Measurements from ENCODE around the gene ADSS1.

Gene ADSS1

DNA sequence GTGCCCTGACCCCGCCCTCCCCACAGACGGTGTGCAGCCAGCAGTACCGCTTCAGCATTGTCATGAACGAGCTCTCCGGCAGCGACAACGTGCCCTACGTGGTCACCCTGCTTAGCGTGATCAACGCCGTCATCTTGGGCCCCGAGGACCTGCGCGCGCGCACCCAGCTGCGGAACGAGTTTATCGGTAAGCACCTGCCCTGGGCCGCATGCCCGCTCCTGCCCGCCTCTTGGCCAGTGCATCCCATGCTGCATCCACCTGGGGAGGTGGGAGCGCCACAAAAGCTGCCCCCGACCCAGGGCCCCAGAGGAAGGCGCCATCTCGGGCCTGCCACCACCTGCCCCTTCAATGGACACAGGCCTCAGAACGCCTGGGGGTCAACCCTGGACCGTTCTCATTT, 20.8 kb upstream of the ADSS1 start:
- Histone ChIP-seq H2BK5ac (ENCODE audit: low read depth, low read length, poor library complexity, severe bottlenecking) (no peak overlapping the region), H2BK120ac (ENCODE audit: low read depth, low read length) (no peak overlapping the region), H2AK5ac (ENCODE audit: low read length, severe bottlenecking) (no peak overlapping the region), H2BK15ac (ENCODE audit: low read depth, poor library complexity, severe bottlenecking) (no peak overlapping the region), H3K27ac (ENCODE audit: low read length, poor library complexity, severe bottlenecking) (no peak overlapping the region), H3K9me3 (ENCODE audit: control insufficient read depth, low read length) (no peaks in the 10 kb centered on the region), H3K36me3 (ENCODE audit: control insufficient read depth in 1 of 2, insufficient read depth in 2 of 2, low read depth in 1 of 2, low read length in 2 of 2) (peaks cover 55 to 85% of the 10 kb centered on the region in 2 experiments), H3K79me1 (replicated peaks; ENCODE audit: low read length, poor library complexity, severe bottlenecking) (peaks cover 38% of the 10 kb centered on the region), H3K4me1 (ENCODE audit: control insufficient read depth, insufficient read depth, low read depth, low read length) (peaks cover 62% of the 10 kb centered on the region), H3K14ac (ENCODE audit: low read length in 2 of 2) (no peak overlapping the region), H3K4ac (ENCODE audit: low read depth in 1 of 2, low read length in 2 of 2) (no peak overlapping the region), H2BK12ac (ENCODE audit: low read length in 2 of 2) (no peak overlapping the region), H3K23ac (ENCODE audit: low read length in 2 of 2) (no peak overlapping the region), H3K27me3 (ENCODE audit: control insufficient read depth in 1 of 2, insufficient read depth in 1 of 2, low read length in 2 of 2) (no peaks in the 10 kb centered on the region), H3K4me3 (ENCODE audit: insufficient read depth in 1 of 2, low read depth in 1 of 2, low read length in 2 of 2) (no peak overlapping the region), H4K8ac (ENCODE audit: low read length) (no peak overlapping the region), H4K91ac (ENCODE audit: low read length) (no peak overlapping the region), H3K4me2 (ENCODE audit: low read length, poor library complexity, severe bottlenecking) (no peak overlapping the region), H2AFZ (ENCODE audit: low read depth, low read length) (no peak overlapping the region), H3K9ac (ENCODE audit: low read length) (no peak overlapping the region), H3K18ac (ENCODE audit: low read depth in 1 of 2, low read length in 2 of 2) (no peak overlapping the region)
- 98% methylated on average over 28 of the region's 28 CpGs for whole genome bisulfite sequencing
- DNase-seq: no peak

DNA sequence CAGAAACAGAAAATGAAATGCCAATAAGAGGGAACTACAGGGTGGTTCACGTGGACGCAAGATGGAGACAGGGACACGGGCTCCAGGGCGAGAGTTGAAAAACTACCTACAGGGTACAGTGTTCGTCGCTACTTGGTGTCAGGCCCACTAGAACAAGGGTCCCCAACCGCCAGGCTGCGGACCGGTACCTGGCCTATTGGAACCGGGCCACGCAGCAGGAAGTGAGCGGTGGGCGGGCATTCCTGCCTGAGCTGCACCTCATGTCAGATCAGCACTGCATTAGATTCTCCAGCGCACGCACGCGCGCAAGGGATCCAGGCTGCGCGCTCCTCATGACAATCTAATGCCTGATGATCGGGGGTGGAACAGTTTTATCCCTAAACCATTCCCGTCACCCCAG, 19.8 kb upstream of the ADSS1 start:
- Histone ChIP-seq H3K18ac (ENCODE audit: low read depth in 1 of 2, low read length in 2 of 2) (no peak overlapping the region), H3K36me3 (ENCODE audit: control insufficient read depth in 1 of 2, insufficient read depth in 2 of 2, low read depth in 1 of 2, low read length in 2 of 2) (peaks cover 55 to 81% of the 10 kb centered on the region in 2 experiments), H4K91ac (ENCODE audit: low read length) (no peak overlapping the region), H3K4ac (ENCODE audit: low read depth in 1 of 2, low read length in 2 of 2) (no peak overlapping the region), H3K23ac (ENCODE audit: low read length in 2 of 2) (no peak overlapping the region), H3K4me3 (ENCODE audit: insufficient read depth in 1 of 2, low read depth in 1 of 2, low read length in 2 of 2) (no peak overlapping the region), H3K79me1 (replicated peaks; ENCODE audit: low read length, poor library complexity, severe bottlenecking) (peaks cover 34% of the 10 kb centered on the region), H3K27ac (ENCODE audit: low read length, poor library complexity, severe bottlenecking) (no peak overlapping the region), H4K8ac (ENCODE audit: low read length) (no peak overlapping the region), H2AFZ (ENCODE audit: low read depth, low read length) (no peak overlapping the region), H2BK12ac (ENCODE audit: low read length in 2 of 2) (no peak overlapping the region), H3K27me3 (ENCODE audit: control insufficient read depth in 1 of 2, insufficient read depth in 1 of 2, low read length in 2 of 2) (no peaks in the 10 kb centered on the region), H2BK15ac (ENCODE audit: low read depth, poor library complexity, severe bottlenecking) (no peak overlapping the region), H2BK5ac (ENCODE audit: low read depth, low read length, poor library complexity, severe bottlenecking) (no peak overlapping the region), H3K9ac (ENCODE audit: low read length) (no peak overlapping the region), H3K9me3 (ENCODE audit: control insufficient read depth, low read length) (no peaks in the 10 kb centered on the region), H3K4me1 (ENCODE audit: control insufficient read depth, insufficient read depth, low read depth, low read length) (peaks cover 62% of the 10 kb centered on the region), H2BK120ac (ENCODE audit: low read depth, low read length) (no peak overlapping the region), H3K14ac (ENCODE audit: low read length in 2 of 2) (no peak overlapping the region), H3K4me2 (ENCODE audit: low read length, poor library complexity, severe bottlenecking) (no peak overlapping the region), H2AK5ac (ENCODE audit: low read length, severe bottlenecking) (no peak overlapping the region)
- DNase-seq: no peak
- over 99% methylated on average over 22 of the region's 22 CpGs for WGBS

DNA sequence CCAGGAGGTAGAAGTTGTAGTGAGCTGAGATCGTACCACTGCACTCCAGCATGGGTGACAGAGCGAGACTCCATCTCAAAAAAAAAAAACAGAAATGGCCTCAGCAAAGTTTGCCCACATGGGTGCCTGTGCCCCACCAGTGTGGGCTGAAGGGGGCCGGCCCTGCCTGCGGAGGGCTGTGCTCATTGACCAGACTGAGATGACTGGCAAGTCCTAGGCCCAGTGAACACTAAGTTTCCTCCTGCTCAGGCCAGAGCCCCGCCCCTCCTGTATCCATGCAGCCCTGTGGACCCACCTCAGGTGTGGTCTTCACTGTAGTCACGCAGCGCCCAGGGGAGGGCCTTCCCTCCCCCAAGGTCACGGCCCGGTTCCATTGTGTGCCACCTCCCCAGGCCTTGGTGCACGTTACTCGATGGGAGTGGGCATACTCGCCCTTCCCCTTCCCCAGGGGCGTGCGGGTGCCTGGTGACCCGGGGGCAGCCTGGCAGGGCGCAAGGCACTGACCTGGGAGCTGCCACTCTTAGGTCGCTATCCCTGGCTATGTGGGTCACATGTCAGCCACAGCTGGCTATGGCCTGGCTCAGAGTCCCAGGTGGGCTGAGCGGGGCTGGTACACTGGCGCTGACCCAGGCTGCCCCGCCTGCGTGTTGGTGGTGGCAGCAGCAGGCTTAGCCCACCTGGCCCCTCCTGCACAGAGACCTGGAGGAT, 18.5 kb upstream of the ADSS1 start:
- H3K4me3 ChIP-seq (ENCODE audit: insufficient read depth in 1 of 2, low read depth in 1 of 2, low read length in 2 of 2): no peak overlapping the region
- no peak overlapping the region for H3K4me2 ChIP-seq (ENCODE audit: low read length, poor library complexity, severe bottlenecking)
- no peak overlapping the region for H3K18ac ChIP-seq (ENCODE audit: low read depth in 1 of 2, low read length in 2 of 2)
- H3K27ac ChIP-seq (ENCODE audit: low read length, poor library complexity, severe bottlenecking): no peak overlapping the region
- H4K91ac ChIP-seq (ENCODE audit: low read length): no peak overlapping the region
- H2AFZ ChIP-seq (ENCODE audit: low read depth, low read length): no peak overlapping the region
- no peaks in the 10 kb centered on the region for H3K9me3 ChIP-seq (ENCODE audit: control insufficient read depth, low read length)
- H3K9ac ChIP-seq (ENCODE audit: low read length): no peak overlapping the region
- H3K36me3 ChIP-seq (ENCODE audit: control insufficient read depth in 1 of 2, insufficient read depth in 2 of 2, low read depth in 1 of 2, low read length in 2 of 2): peaks cover 65 to 84% of the 10 kb centered on the region in 2 experiments
- peaks cover 30% of the 10 kb centered on the region for H3K79me1 ChIP-seq (replicated peaks; ENCODE audit: low read length, poor library complexity, severe bottlenecking)
- no peaks in the 10 kb centered on the region for H3K27me3 ChIP-seq (ENCODE audit: control insufficient read depth in 1 of 2, insufficient read depth in 1 of 2, low read length in 2 of 2)
- H4K8ac ChIP-seq (ENCODE audit: low read length): no peak overlapping the region
- no peak overlapping the region for H2AK5ac ChIP-seq (ENCODE audit: low read length, severe bottlenecking)
- no peak overlapping the region for H2BK5ac ChIP-seq (ENCODE audit: low read depth, low read length, poor library complexity, severe bottlenecking)
- no peak overlapping the region for H2BK15ac ChIP-seq (ENCODE audit: low read depth, poor library complexity, severe bottlenecking)
- WGBS: 97% methylated on average over 21 of the region's 21 CpGs
- DNase-seq: no peak
- no peak overlapping the region for H2BK12ac ChIP-seq (ENCODE audit: low read length in 2 of 2)
- peaks cover 53% of the 10 kb centered on the region for H3K4me1 ChIP-seq (ENCODE audit: control insufficient read depth, insufficient read depth, low read depth, low read length)
- no peak overlapping the region for H2BK120ac ChIP-seq (ENCODE audit: low read depth, low read length)
- H3K23ac ChIP-seq (ENCODE audit: low read length in 2 of 2): no peak overlapping the region
- H3K4ac ChIP-seq (ENCODE audit: low read depth in 1 of 2, low read length in 2 of 2): no peak overlapping the region
- H3K14ac ChIP-seq (ENCODE audit: low read length in 2 of 2): no peak overlapping the region

DNA sequence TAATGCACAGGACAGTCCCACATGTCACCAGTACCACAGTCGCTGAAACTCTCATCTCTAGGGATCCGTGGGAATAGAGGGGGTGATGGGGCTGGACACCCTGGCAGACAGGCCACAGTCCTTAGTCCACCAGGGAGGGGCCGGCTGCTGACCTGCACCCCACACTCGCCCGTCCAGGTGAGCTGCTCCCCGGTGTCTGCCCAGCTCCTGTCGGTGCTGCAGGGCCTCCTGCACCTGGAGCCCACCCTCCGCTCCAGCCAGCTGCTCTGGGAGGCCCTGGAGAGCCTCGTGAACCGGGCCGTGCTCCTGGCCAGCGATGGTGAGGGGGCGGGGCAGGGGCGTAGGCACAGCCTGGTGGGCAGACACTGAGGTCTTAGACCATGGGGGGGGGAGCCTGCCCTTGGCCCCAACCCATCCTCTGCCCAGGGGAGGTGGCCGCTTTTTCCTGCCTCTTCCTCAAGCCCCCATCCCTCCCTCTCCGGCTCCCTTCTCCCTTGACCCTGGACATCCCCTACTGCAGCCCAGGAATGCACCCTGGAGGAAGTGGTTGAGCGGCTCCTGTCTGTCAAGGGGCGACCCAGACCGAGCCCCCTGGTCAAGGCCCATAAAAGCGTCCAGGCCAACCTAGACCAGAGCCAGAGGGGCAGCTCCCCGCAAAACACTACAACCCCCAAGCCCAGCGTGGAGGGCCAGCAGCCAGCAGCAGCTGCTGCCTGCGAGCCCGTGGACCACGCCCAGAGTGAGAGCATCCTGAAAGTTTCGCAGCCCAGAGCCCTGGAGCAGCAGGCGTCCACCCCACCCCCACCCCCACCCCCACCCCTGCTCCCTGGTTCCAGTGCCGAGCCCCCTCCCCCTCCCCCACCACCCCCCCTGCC, 17.1 kb upstream of the ADSS1 start:
- no peak overlapping the region for H3K9ac ChIP-seq (ENCODE audit: low read length)
- H2BK15ac ChIP-seq (ENCODE audit: low read depth, poor library complexity, severe bottlenecking): no peak overlapping the region
- H3K14ac ChIP-seq (ENCODE audit: low read length in 2 of 2): no peak overlapping the region
- no peak overlapping the region for H3K23ac ChIP-seq (ENCODE audit: low read length in 2 of 2)
- H2AK5ac ChIP-seq (ENCODE audit: low read length, severe bottlenecking): no peak overlapping the region
- H2BK12ac ChIP-seq (ENCODE audit: low read length in 2 of 2): no peak overlapping the region
- no peak overlapping the region for H2BK5ac ChIP-seq (ENCODE audit: low read depth, low read length, poor library complexity, severe bottlenecking)
- no peak overlapping the region for H2BK120ac ChIP-seq (ENCODE audit: low read depth, low read length)
- WGBS: 75% methylated on average over 22 of the region's 28 CpGs
- peaks cover 72 to 87% of the 10 kb centered on the region in 2 experiments for H3K36me3 ChIP-seq (ENCODE audit: control insufficient read depth in 1 of 2, insufficient read depth in 2 of 2, low read depth in 1 of 2, low read length in 2 of 2)
- H3K4me2 ChIP-seq (ENCODE audit: low read length, poor library complexity, severe bottlenecking): no peak overlapping the region
- H4K8ac ChIP-seq (ENCODE audit: low read length): no peak overlapping the region
- no peak overlapping the region for H3K4me3 ChIP-seq (ENCODE audit: insufficient read depth in 1 of 2, low read depth in 1 of 2, low read length in 2 of 2)
- H3K9me3 ChIP-seq (ENCODE audit: control insufficient read depth, low read length): no peaks in the 10 kb centered on the region
- no peaks in the 10 kb centered on the region for H3K27me3 ChIP-seq (ENCODE audit: control insufficient read depth in 1 of 2, insufficient read depth in 1 of 2, low read length in 2 of 2)
- no peak overlapping the region for H2AFZ ChIP-seq (ENCODE audit: low read depth, low read length)
- peaks cover 27% of the 10 kb centered on the region for H3K79me1 ChIP-seq (replicated peaks; ENCODE audit: low read length, poor library complexity, severe bottlenecking)
- H3K4ac ChIP-seq (ENCODE audit: low read depth in 1 of 2, low read length in 2 of 2): no peak overlapping the region
- no peak overlapping the region for H4K91ac ChIP-seq (ENCODE audit: low read length)
- peaks cover 45% of the 10 kb centered on the region for H3K4me1 ChIP-seq (ENCODE audit: control insufficient read depth, insufficient read depth, low read depth, low read length)
- no peak overlapping the region for H3K18ac ChIP-seq (ENCODE audit: low read depth in 1 of 2, low read length in 2 of 2)
- DNase-seq: no peak
- no peak overlapping the region for H3K27ac ChIP-seq (ENCODE audit: low read length, poor library complexity, severe bottlenecking)

All from mesenchymal stem cell (in vitro differentiated cells and primary cell).